ENCODE measurements around the gene CSRP1. TPM values are rescaled to one million over a fixed set of nuclear protein-coding genes. Genes with fewer than 3 reads are reported as not detected.

Gene CSRP1
- total and polyA plus RNA-seq, 2 donors (not counting 1 experiment from before 2014, with no cell fraction given), result 23.8 to 36.7 TPM

DNA sequence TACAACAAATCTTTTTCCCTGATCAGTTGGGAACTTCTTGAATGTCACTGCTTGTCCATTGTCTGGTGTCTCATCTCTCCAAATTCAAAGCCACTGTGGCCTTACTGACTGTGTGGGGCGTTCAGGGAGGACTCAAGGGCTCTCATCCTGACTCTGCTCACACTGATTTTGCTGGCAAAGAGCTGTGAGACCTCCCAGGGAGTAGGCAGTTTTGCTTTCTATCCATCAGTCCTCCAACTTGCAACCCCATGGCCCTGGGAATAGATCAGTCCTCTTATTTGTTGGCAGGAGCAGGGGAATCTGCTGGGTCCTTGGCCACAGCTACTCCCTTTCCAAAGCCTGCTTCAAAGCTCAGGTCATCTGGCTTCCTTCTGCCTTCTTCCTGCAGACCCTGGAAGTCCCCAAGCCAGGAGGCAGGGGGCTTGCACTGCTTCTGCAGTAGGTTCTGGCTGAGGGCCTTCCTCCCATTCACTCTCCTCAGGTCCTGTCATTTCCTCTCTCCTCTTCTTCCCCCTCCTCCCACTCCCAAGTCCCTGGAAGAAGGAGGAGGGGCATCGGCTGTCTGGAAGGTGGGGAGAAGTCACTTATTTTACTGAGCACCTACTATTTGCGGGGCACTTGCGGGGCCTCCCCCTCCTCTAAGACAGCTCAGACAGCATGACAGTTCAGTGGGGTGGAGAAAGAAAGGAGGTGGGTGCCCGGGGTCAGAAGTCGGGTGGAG, 31.1 kb upstream of the CSRP1 start:
- H3K9me3 ChIP-seq (ENCODE audit: control extremely low read depth in 1 of 3, control insufficient read depth in 2 of 3, insufficient read depth in 1 of 3, low read length in 2 of 3), result peaks cover 0 to 10% (median 0%) of the 10 kb centered on the region in 3 donors
- POLR2A ChIA-PET, result no interaction called here
- H4K20me1 ChIP-seq (ENCODE audit: control insufficient read depth, insufficient read depth, low read length, poor library complexity, severe bottlenecking), result no peaks in the 10 kb centered on the region
- peak overlapping the region; percentile 45 for H2AFZ ChIP-seq (ENCODE audit: insufficient read depth, low read depth, low read length, poor library complexity, severe bottlenecking)
- DNase-seq (no peak), ATAC-seq (ENCODE audit: low read depth) (no peak)
- H3K27ac Mint-ChIP-seq, result no peak overlapping the region
- H3K36me3 ChIP-seq (replicated peaks in 1 of 2; ENCODE audit: control extremely low read depth in 1 of 2, control insufficient read depth in 1 of 2, extremely low read depth in 1 of 2, insufficient read depth in 2 of 2, low read length in 1 of 2), result no peaks in the 10 kb centered on the region
- CTCF ChIA-PET, result interaction anchor here (2.4 kb wide), 1 partner anchor 26 kb away, joined by 14 read pairs; no protein-coding TSS in a partner anchor
- no peak overlapping the region for H3K27ac ChIP-seq (ENCODE audit: low read length in 2 of 2)
- intact Hi-C loops (cut with micrococcal nuclease), result no loop called here
- no peaks in the 10 kb centered on the region for H3K9me3 Mint-ChIP-seq (ENCODE audit: insufficient read depth)
- peaks cover 49% of the 10 kb centered on the region for H3K27me3 Mint-ChIP-seq
- WGBS (ENCODE audit: insufficient coverage), result 49% methylated on average over 3 of the region's 6 CpGs
- peak overlapping the region; percentile 48 for H3K9ac ChIP-seq (ENCODE audit: low read length)
- peak overlapping the region; percentile 87 for H3K4me2 ChIP-seq (replicated peaks; ENCODE audit: low read depth, low read length, poor library complexity, severe bottlenecking)
- no peak for TF ChIP-seq EZH2 (IDR thresholded peaks at IDR 0.05; ENCODE audit: borderline replicate concordance, insufficient read depth, low read depth, low read length, poor library complexity, severe bottlenecking)
- TF ChIP-seq, protein P1, sequence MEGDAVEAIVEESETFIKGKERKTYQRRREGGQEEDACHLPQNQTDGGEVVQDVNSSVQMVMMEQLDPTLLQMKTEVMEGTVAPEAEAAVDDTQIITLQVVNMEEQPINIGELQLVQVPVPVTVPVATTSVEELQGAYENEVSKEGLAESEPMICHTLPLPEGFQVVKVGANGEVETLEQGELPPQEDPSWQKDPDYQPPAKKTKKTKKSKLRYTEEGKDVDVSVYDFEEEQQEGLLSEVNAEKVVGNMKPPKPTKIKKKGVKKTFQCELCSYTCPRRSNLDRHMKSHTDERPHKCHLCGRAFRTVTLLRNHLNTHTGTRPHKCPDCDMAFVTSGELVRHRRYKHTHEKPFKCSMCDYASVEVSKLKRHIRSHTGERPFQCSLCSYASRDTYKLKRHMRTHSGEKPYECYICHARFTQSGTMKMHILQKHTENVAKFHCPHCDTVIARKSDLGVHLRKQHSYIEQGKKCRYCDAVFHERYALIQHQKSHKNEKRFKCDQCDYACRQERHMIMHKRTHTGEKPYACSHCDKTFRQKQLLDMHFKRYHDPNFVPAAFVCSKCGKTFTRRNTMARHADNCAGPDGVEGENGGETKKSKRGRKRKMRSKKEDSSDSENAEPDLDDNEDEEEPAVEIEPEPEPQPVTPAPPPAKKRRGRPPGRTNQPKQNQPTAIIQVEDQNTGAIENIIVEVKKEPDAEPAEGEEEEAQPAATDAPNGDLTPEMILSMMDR (IDR thresholded peaks at IDR 0.05), result no peak
- peaks cover 34% of the 10 kb centered on the region for H3K4me1 Mint-ChIP-seq
- peaks cover 0 to 52% (median 33%) of the 10 kb centered on the region in 4 experiments for H3K27me3 ChIP-seq (replicated peaks in 1 of 4; ENCODE audit: control extremely low read depth in 1 of 4, control insufficient read depth in 3 of 4, insufficient read depth in 4 of 4, low read length in 3 of 4)
- H3K4me3 Mint-ChIP-seq, result peak overlapping the region; percentile 77
- no peaks in the 10 kb centered on the region for H3K79me2 ChIP-seq (ENCODE audit: control insufficient read depth, insufficient read depth, low read length)
- H3K4me3 ChIP-seq (ENCODE audit: control extremely low read depth in 1 of 5, extremely low read depth in 1 of 5, insufficient read depth in 1 of 5, low read depth in 2 of 5, low read length in 4 of 5), result peak overlapping the region in 2 of 5 experiments; percentile 41 to 55
- peaks cover 22 to 39% of the 10 kb centered on the region in 2 donors for H3K4me1 ChIP-seq (ENCODE audit: control insufficient read depth in 2 of 2, insufficient read depth in 2 of 2, low read length in 2 of 2)

DNA sequence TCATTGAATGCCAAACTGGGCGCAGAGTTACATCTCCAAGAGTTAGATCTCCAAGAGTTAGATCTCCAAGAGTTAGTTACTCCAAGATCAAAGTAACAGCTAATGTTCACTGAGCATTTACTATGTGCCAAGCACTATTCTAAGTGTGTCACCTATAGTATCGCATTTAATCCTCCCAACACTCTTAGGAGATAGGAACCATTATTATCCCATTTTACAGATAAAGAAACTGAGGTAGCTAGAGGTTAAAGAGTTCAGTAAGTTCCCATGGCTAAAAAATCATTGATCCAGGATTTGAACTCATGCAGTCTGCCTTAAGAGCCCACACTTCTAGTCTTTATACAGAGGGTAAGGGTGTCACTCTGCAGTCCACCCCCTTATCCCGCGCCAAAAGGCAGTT, 30.5 kb upstream of the CSRP1 start:
- H3K4me1 Mint-ChIP-seq, result peaks cover 34% of the 10 kb centered on the region
- WGBS (ENCODE audit: insufficient coverage), result 100% methylated on average over 3 of the region's 4 CpGs
- peak overlapping the region; percentile 12 for H3K4me3 Mint-ChIP-seq
- Histone ChIP-seq H3K4me2 (replicated peaks; ENCODE audit: low read depth, low read length, poor library complexity, severe bottlenecking) (no peak overlapping the region), H4K20me1 (ENCODE audit: control insufficient read depth, insufficient read depth, low read length, poor library complexity, severe bottlenecking) (no peaks in the 10 kb centered on the region), H3K4me3 (ENCODE audit: control extremely low read depth in 1 of 5, extremely low read depth in 1 of 5, insufficient read depth in 1 of 5, low read depth in 2 of 5, low read length in 4 of 5) (no peak overlapping the region), H3K4me1 (ENCODE audit: control insufficient read depth in 2 of 2, insufficient read depth in 2 of 2, low read length in 2 of 2) (peaks cover 22 to 39% of the 10 kb centered on the region in 2 donors), H3K27ac (ENCODE audit: low read length in 2 of 2) (no peak overlapping the region), H2AFZ (ENCODE audit: insufficient read depth, low read depth, low read length, poor library complexity, severe bottlenecking) (no peak overlapping the region), H3K9ac (ENCODE audit: low read length) (no peak overlapping the region), H3K27me3 (replicated peaks in 1 of 4; ENCODE audit: control extremely low read depth in 1 of 4, control insufficient read depth in 3 of 4, insufficient read depth in 4 of 4, low read length in 3 of 4) (peaks cover 0 to 52% (median 33%) of the 10 kb centered on the region in 4 experiments), H3K9me3 (ENCODE audit: control extremely low read depth in 1 of 3, control insufficient read depth in 2 of 3, insufficient read depth in 1 of 3, low read length in 2 of 3) (peaks cover 0 to 10% (median 0%) of the 10 kb centered on the region in 3 donors), H3K79me2 (ENCODE audit: control insufficient read depth, insufficient read depth, low read length) (no peaks in the 10 kb centered on the region), H3K36me3 (replicated peaks in 1 of 2; ENCODE audit: control extremely low read depth in 1 of 2, control insufficient read depth in 1 of 2, extremely low read depth in 1 of 2, insufficient read depth in 2 of 2, low read length in 1 of 2) (no peaks in the 10 kb centered on the region)
- TF ChIP-seq, protein P1 (IDR thresholded peaks at IDR 0.05), result no peak
- TF ChIP-seq EZH2 (IDR thresholded peaks at IDR 0.05; ENCODE audit: borderline replicate concordance, insufficient read depth, low read depth, low read length, poor library complexity, severe bottlenecking), result no peak
- POLR2A ChIA-PET, result no interaction called here
- H3K9me3 Mint-ChIP-seq (ENCODE audit: insufficient read depth), result no peaks in the 10 kb centered on the region
- ATAC-seq (ENCODE audit: low read depth) (no peak), DNase-seq (no peak)
- peaks cover 44% of the 10 kb centered on the region for H3K27me3 Mint-ChIP-seq
- intact Hi-C loops (cut with micrococcal nuclease), result no loop called here
- no peak overlapping the region for H3K27ac Mint-ChIP-seq
- CTCF ChIA-PET, result interaction anchor here (2.4 kb wide), 1 partner anchor 25 kb away, joined by 14 read pairs; no protein-coding TSS in a partner anchor
